IMR-90 (cell line): Measurements from ENCODE around the gene COL25A1.

Experiments used
- CEBPB ChIP-seq: IDR thresholded peaks from 2 replicates; pipeline ENCODE4 v1.6.1; 2012; ENCODE audit warnings: low read depth, low read length, improper control_type of control experiment
- CTCF ChIP-seq: conservative IDR thresholded peaks from 2 replicates; pipeline ENCODE4 v1.5.1; 2012; ENCODE audit warnings: mild to moderate bottlenecking, low read depth, low read length, improper control_type of control experiment
- POLR2A ChIP-seq: IDR thresholded peaks from 2 replicates; pipeline ENCODE4 v1.6.1; 2012; ENCODE audit warnings: mild to moderate bottlenecking, low read depth, low read length

GRCh38 chr4:109078724-109079123 is 223.7 kb downstream of the COL25A1 start:
- no peak for TF ChIP-seq CTCF
- TF ChIP-seq CEBPB = no peak
- no peak for TF ChIP-seq POLR2A
